GM21367 (cell line): ENCODE measurements around the gene PTH2.
"Not testable (repeated sequence)": the region's sequence is repeated elsewhere in the genome, so short reads cannot be mapped to it uniquely, and the experiment has no call there.

Experiments
- ATAC-seq: cut with Tn5 transposase; IDR thresholded peaks from one replicate; pipeline ENCODE4 v1.9.1; 2021; ENCODE audit not compliant: unreplicated experiment

The PTH2 gene

DNA sequence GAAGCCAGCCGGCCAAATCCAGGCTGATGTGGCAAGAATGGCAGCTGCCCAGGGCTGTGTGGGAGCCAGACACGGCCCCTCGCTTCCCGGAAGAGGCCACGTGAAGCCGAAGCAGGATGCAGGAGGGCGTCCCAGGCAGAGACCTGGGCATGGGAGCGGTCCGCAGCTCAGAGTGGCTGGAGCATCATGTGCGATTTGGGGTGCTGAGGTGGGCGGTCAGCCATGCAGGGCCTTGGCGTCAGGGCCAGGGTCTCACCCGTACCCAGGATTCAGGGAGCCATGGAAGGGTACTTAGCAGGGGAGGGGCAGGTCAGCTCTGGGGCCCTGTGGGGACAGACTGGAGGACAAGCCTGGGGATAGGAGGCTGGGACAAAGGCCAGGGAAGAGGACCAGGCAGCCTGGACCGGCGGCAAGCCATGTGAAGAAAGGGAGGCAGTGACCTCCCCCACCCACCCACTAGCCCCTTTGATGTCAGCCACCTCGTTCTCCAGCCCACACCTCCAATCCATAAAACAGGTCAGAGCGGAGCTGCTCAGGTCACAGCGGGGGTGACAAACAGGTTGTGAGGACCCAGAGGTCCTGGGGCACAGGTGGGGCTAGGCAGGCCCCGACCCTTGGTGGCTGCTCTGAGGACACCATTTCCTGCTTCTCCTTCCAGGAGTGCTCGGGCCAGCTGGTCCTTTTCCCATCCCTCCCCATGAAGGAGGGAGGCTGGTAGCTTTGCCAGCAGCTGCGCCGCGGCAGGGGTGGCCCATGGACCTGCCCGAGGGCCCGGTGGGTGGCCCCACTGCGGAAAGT is 32.9 kb downstream of the PTH2 start:
- ATAC-seq = no peak

DNA sequence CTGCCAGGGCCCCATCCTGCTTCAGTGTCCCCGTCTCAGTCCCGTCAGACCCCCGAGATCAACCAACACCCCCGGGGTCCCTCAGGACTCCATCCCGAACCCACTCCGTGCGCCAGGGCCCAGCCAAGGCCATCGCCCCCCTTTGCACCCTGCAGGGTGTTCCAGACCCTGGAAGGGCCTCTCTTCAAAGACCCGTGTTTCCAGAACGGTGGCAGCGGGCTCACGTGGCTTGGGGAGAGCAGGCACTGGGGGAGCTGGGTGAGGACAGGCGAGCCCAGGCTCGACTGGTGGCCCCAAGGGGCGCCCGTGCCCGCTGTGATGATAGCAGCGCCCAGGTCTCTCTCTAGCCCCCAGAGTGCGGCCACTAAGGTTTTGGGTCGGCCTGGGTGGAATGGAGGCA is 33.8 kb downstream of the PTH2 start:
- no peak for ATAC-seq

DNA sequence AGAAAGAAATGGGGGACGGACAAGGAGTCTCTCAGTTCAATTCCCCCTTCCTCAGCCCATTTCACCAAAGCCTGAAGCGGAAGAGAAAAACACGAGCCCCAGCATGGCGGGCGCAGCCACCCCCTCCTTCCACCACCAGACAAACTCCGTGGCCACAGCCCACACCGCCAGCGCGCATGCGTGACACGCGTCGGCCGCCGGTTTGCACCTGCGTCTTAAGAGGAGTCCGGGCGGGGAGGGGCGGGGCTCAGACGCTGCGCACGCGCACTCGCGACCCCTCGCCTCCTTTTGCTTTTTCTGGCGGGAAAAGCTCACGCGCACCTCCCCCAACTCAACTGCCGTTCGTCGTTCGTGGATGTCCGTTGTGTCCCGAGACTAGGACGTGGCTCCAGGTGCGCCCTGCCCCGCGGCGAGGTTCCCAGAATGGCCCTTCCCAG is 35.3 kb downstream of the PTH2 start, which contains the start of gene KASH5:
Gene KASH5, plus strand, starts transcription at position 314 of the 437 bp plus-strand sequence. CDS start 2,635 bp downstream, outside the sequence.
- ATAC-seq = no peak

DNA sequence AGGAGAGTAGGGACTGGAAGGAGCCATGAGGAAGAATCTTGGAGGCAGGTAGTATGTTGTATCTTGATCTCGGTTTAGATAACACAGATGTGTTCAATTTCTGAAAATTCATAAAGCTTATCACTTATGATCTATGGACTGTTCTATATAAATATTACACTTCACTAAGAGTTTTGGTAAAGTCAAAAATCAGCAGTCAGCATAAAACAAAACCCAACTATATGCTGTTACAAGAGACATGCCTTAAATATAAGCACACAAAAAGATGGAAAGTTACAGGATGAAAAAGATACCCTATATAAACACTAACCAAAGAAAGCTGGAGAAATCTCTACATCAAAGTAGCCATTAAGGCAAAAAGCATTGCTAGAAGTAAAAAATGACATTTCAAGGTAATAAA is 39.6 kb downstream of the PTH2 start:
- no peak for ATAC-seq

DNA sequence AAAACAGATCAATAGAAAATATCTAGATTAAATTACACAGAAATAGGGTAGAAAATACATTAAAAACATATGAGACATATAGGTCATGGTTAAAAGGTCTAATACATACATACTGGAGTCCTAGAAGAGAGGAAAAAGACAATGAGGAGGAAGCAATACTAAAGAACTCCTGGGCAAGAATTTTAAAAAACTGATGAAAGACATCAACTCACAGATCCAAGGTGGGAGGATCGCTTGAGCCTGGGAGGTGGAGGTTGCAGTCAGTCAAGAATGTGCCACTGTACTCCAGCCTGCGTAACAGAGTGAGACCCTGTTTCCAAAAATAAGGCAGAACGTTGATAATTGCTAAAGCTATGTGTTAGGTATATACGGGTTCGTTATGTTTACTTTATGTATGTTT is 40.6 kb downstream of the PTH2 start:
- ATAC-seq = no peak

DNA sequence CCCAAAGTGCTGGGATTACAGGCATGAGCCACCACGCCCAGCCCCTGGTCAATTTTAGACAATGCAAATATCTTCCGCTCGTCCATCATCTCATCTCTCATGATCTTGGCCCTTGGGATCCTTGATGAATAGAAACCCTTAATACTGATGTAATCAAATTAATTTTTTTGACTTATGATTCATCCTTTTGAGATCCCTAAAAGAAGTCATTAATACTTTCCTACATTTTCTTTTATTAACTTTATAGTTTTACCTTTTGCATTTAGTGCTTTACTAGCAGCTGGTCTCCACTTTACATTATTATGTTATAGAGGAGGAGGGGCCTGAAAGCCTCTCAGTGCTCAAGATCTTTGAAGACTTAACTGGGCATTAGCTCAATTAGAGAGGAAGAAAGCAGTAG is 42.9 kb downstream of the PTH2 start:
- no peak for ATAC-seq

DNA sequence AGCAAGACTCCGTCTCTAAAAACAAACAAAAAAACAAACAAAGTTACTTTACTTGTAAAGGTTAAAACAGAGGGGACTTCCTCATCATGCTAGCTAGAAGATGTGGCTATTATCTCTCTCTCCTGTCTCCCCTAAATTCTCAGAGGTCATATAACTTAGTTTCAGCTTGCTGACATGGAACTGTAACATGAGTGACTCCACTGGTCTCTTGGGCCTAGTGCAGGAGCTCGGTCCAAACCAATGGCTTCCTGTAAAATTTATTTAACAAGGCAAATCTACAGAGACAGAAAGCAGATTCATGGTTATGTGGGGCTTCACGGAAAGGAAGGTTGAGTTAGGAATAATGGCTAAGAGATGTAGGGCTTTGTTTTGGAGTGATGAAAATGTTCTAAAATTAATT is 44.7 kb downstream of the PTH2 start:
- ATAC-seq = no peak

DNA sequence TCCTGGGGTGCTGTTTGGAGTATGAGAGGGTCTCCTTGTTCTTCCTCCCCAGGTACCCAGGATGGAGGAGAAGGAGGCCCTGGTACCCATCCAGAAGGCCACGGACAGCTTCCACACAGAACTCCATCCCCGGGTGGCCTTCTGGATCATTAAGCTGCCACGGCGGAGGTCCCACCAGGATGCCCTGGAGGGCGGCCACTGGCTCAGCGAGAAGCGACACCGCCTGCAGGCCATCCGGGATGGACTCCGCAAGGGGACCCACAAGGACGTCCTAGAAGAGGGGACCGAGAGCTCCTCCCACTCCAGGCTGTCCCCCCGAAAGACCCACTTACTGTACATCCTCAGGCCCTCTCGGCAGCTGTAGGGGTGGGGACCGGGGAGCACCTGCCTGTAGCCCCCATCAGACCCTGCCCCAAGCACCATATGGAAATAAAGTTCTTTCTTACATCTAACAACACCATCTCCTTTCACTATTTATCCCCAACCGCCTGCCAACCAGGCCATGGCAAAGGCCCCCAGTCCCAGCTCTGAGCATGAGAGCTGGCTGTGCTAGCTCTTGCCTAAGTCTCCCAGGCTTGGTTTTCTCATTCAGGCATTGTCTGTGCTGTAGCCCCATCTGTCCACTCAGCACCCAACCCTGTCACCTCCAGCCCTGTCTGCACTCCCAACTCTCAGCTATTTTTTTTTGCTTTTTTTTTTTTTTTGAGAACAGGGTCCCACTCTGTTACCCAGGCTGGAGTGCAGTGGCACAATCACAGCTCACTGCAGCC is 48.4 kb downstream of the PTH2 start:
- ATAC-seq = no peak

DNA sequence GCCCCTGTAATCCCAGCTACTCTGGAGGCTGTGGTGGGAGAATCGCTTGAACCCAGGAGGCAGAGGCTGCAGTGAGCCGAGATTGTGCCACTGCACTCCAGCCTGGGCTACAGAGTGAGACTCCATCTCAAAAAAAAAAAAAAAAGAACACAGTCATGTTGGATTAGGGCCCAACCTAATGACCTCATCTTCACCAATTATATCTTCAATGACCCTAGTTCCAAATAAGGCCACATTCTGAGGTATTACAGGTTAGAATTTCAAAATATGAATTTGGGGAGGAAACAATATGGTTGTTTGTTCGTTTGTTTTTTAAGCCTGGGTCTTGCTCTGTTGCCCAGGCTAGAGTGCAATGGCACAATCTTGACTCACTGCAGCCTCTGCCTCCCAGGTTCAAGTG is 50.1 kb downstream of the PTH2 start:
- not testable (repeated sequence) for ATAC-seq
